Measurements from ENCODE around the gene CDC14A.

The CDC14A gene

DNA sequence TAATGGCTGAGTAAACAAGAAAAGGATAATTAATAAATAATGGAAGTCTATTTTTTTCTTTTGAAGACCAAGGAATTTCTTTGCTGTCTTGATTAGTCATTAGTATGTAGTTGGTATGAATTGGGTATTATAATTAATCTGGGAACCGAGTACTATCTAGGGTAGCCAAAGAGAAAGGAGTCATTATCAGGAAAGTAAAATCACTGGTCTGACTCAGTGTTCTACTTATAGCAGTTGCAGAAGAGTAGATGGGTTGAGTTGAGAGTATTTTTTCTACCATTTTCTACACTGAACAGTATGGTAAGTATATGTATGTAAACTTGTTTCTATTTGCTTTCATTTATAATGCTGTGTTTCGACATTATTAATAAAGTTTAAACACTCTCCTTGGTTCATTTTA lies 26.6 kb downstream of the CDC14A start:
- Histone ChIP-seq H3K27me3 (ENCODE audit: control insufficient read depth in 2 of 2, insufficient read depth in 2 of 2, low read length in 2 of 2) (no peaks in the 10 kb centered on the region), H3K9me3 (ENCODE audit: control insufficient read depth in 2 of 2, low read length in 2 of 2) (no peaks in the 10 kb centered on the region), H3K27ac (ENCODE audit: low read depth in 2 of 2, low read length in 2 of 2) (no peak overlapping the region), H3K9ac (ENCODE audit: low read depth in 1 of 2, low read length in 2 of 2) (no peak overlapping the region), H3K4me1 (ENCODE audit: control insufficient read depth in 2 of 2, insufficient read depth in 2 of 2, low read length in 2 of 2) (no peaks in the 10 kb centered on the region), H3K4me3 (ENCODE audit: low read length in 2 of 2) (no peak overlapping the region), H3K36me3 (ENCODE audit: control insufficient read depth in 2 of 2, insufficient read depth in 2 of 2, low read length in 2 of 2) (peaks cover 0 to 2% of the 10 kb centered on the region in 2 donors)

DNA sequence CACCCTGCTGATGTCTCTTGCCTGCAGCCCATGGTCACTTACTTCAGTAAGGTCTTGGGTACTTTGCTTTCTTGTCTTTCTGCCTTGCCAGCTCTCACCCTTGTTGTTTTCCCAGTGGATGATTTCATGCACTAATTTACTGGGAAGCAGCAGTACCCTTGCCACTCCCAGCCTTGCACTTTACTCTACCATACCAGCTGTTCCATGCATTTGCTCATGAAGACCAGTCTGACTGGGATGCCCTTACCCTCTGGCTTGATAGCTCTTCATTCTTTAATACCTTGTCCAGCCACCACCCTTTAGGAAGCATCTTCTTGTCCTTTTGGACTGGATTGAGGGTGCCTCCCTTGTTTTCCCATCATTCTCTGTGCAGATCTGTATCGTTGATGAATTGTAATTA lies 28.3 kb downstream of the CDC14A start:
- H3K4me1 ChIP-seq (ENCODE audit: control insufficient read depth in 2 of 2, insufficient read depth in 2 of 2, low read length in 2 of 2): no peaks in the 10 kb centered on the region

DNA sequence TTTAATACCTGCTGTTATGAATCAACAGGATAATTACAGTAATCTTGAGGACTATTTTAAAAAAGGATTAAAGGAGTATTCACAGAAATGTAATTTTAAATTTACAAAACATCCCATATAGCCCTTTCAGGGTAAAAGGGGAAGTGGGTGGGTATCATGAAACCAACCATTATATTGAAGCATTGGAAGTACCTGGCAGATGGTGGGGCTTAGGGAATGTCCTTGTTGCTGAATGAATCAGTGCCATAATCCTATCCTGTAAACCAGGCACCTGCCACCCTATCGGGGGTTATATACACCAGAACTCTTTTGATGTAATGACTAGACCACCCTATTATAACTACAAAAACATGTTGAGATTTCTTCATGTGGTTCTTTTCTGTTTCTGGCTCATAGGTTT lies 30.4 kb downstream of the CDC14A start:
- Histone ChIP-seq H3K27me3 (ENCODE audit: control insufficient read depth in 2 of 2, insufficient read depth in 2 of 2, low read length in 2 of 2) (no peaks in the 10 kb centered on the region), H3K9me3 (ENCODE audit: control insufficient read depth in 2 of 2, low read length in 2 of 2) (no peaks in the 10 kb centered on the region), H3K9ac (ENCODE audit: low read depth in 1 of 2, low read length in 2 of 2) (no peak overlapping the region), H3K4me3 (ENCODE audit: low read length in 2 of 2) (no peak overlapping the region), H3K36me3 (ENCODE audit: control insufficient read depth in 2 of 2, insufficient read depth in 2 of 2, low read length in 2 of 2) (peaks cover 0 to 2% of the 10 kb centered on the region in 2 donors), H3K4me1 (ENCODE audit: control insufficient read depth in 2 of 2, insufficient read depth in 2 of 2, low read length in 2 of 2) (no peaks in the 10 kb centered on the region), H3K27ac (ENCODE audit: low read depth in 2 of 2, low read length in 2 of 2) (no peak overlapping the region)

More for the DNA sequence above, 28.3 kb downstream of the CDC14A start:
- H3K36me3 ChIP-seq (ENCODE audit: control insufficient read depth in 2 of 2, insufficient read depth in 2 of 2, low read length in 2 of 2): peaks cover 0 to 2% of the 10 kb centered on the region in 2 donors
- no peaks in the 10 kb centered on the region for H3K9me3 ChIP-seq (ENCODE audit: control insufficient read depth in 2 of 2, low read length in 2 of 2)
- H3K9ac ChIP-seq (ENCODE audit: low read depth in 1 of 2, low read length in 2 of 2): no peak overlapping the region
- no peaks in the 10 kb centered on the region for H3K27me3 ChIP-seq (ENCODE audit: control insufficient read depth in 2 of 2, insufficient read depth in 2 of 2, low read length in 2 of 2)
- H3K4me3 ChIP-seq (ENCODE audit: low read length in 2 of 2): no peak overlapping the region
- no peak overlapping the region for H3K27ac ChIP-seq (ENCODE audit: low read depth in 2 of 2, low read length in 2 of 2)

DNA sequence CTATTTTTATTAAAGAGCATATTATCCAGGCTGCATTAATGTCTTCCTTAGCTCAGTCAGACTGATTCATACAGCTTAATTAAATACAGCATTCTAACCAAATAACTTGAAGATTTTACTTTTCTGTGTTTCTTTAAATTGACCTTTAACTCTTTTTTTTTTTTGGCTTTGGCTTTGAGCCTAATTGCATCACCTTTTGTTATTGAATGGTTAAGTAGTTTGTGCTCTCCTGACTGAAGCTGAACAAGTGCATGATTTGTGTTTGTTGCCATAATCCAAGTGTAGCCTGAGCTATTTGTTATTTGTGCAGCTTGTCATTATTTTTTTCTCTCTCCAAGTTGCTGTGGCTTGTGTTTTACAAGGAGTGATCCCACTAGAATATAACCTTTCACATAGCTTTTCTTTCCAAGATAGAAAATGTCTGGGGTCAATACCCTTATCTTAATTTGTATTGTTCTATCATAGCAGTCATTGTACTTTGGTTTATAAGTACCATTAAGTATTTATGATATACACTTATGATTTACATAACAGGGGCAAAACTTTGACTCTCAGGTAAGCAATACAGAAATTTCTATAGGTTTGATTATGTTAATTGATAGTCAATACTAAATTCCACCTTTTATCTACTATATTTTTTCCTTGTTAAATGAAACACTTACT lies 31.6 kb downstream of the CDC14A start:
- Histone ChIP-seq H3K9me3 (ENCODE audit: control insufficient read depth in 2 of 2, low read length in 2 of 2) (no peaks in the 10 kb centered on the region), H3K36me3 (ENCODE audit: control insufficient read depth in 2 of 2, insufficient read depth in 2 of 2, low read length in 2 of 2) (peaks cover 0 to 2% of the 10 kb centered on the region in 2 donors), H3K9ac (ENCODE audit: low read depth in 1 of 2, low read length in 2 of 2) (no peak overlapping the region), H3K27me3 (ENCODE audit: control insufficient read depth in 2 of 2, insufficient read depth in 2 of 2, low read length in 2 of 2) (no peaks in the 10 kb centered on the region), H3K4me3 (ENCODE audit: low read length in 2 of 2) (no peak overlapping the region), H3K27ac (ENCODE audit: low read depth in 2 of 2, low read length in 2 of 2) (no peak overlapping the region), H3K4me1 (ENCODE audit: control insufficient read depth in 2 of 2, insufficient read depth in 2 of 2, low read length in 2 of 2) (peaks cover 0 to 2% of the 10 kb centered on the region in 2 donors)

DNA sequence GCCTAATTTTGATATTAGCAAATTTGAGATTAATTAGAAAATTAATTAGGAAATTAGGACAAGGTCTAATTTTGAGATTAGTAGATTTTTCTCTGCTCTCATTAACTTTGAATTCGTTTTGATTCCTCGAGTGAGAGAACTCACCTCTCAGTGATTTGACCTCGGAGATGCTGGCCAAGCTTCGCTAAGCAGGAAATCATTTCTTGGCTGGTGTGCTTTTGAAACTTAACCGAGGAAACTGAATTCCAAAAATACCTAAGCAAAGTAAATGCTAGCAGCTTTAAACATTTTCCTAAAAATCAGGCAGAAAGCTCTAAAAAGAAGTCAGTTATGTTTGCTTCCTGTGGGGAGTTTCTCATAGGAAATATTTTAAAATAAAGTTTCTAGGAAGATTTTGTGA lies 34.9 kb downstream of the CDC14A start:
- no peak overlapping the region for H3K4me3 ChIP-seq (ENCODE audit: low read length in 2 of 2)
- H3K9ac ChIP-seq (ENCODE audit: low read depth in 1 of 2, low read length in 2 of 2): no peak overlapping the region
- H3K27ac ChIP-seq (ENCODE audit: low read depth in 2 of 2, low read length in 2 of 2): no peak overlapping the region
- H3K36me3 ChIP-seq (ENCODE audit: control insufficient read depth in 2 of 2, insufficient read depth in 2 of 2, low read length in 2 of 2): peaks cover 0 to 3% of the 10 kb centered on the region in 2 donors
- no peaks in the 10 kb centered on the region for H3K9me3 ChIP-seq (ENCODE audit: control insufficient read depth in 2 of 2, low read length in 2 of 2)
- H3K27me3 ChIP-seq (ENCODE audit: control insufficient read depth in 2 of 2, insufficient read depth in 2 of 2, low read length in 2 of 2): no peaks in the 10 kb centered on the region
- H3K4me1 ChIP-seq (ENCODE audit: control insufficient read depth in 2 of 2, insufficient read depth in 2 of 2, low read length in 2 of 2): peaks cover 0 to 2% of the 10 kb centered on the region in 2 donors

DNA sequence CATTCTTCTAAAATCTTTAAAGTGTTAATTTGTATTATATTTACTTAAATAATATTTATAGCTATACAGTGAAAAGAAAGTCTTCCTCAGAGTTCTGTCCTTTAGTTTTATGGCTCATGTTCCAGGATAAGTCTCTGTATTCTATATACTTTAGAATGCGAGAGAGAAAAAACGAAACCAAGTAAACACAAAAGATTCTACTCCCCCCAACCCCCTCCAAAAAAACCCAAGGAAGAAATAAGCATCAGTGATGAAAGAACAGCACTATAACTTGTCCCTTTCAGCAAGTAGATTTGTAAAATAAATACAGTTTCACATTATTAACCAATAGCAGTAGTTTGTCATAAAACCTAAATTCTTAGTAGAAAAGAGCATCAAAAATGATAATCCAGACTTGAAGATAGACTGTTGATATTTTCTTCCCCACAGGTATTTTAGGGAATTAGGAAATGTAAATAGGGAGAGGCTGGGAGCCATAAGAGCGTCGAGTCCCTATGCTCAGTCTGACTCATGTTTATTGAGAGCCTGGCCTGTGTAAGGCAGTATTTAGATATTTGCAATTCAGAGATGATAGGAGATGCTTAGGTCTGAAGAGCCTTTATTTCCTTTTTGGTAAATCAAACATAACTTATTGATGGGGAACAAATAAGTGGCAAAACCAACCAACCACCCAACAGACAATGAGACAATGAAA lies 35.5 kb downstream of the CDC14A start:
- H3K36me3 ChIP-seq (ENCODE audit: control insufficient read depth in 2 of 2, insufficient read depth in 2 of 2, low read length in 2 of 2): peaks cover 0 to 3% of the 10 kb centered on the region in 2 donors
- peaks cover 0 to 2% of the 10 kb centered on the region in 2 donors for H3K4me1 ChIP-seq (ENCODE audit: control insufficient read depth in 2 of 2, insufficient read depth in 2 of 2, low read length in 2 of 2)
- no peaks in the 10 kb centered on the region for H3K27me3 ChIP-seq (ENCODE audit: control insufficient read depth in 2 of 2, insufficient read depth in 2 of 2, low read length in 2 of 2)
- H3K9me3 ChIP-seq (ENCODE audit: control insufficient read depth in 2 of 2, low read length in 2 of 2): no peaks in the 10 kb centered on the region
- H3K27ac ChIP-seq (ENCODE audit: low read depth in 2 of 2, low read length in 2 of 2): no peak overlapping the region
- H3K4me3 ChIP-seq (ENCODE audit: low read length in 2 of 2): no peak overlapping the region
- H3K9ac ChIP-seq (ENCODE audit: low read depth in 1 of 2, low read length in 2 of 2): no peak overlapping the region

DNA sequence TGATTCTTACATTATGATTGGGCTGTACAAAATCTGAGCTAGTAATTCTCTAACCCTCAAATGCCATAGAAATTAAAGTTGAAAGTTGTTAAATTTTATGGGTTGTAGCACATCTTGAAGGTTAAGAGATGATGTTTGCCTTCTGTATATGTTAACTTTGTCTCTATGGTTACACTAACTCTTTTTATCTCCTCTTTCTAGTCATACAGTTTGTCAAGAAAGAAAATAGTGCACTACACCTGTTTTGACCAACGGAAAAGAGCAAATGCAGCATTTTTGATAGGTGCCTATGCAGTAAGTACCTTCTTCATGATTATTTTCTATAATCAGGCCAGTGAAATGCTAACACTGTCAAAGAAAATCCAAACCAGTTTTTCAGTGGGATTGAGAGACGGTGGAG lies 38.2 kb downstream of the CDC14A start:
- Histone ChIP-seq H3K4me3 (ENCODE audit: low read length in 2 of 2) (no peak overlapping the region), H3K9me3 (ENCODE audit: control insufficient read depth in 2 of 2, low read length in 2 of 2) (no peaks in the 10 kb centered on the region)

DNA sequence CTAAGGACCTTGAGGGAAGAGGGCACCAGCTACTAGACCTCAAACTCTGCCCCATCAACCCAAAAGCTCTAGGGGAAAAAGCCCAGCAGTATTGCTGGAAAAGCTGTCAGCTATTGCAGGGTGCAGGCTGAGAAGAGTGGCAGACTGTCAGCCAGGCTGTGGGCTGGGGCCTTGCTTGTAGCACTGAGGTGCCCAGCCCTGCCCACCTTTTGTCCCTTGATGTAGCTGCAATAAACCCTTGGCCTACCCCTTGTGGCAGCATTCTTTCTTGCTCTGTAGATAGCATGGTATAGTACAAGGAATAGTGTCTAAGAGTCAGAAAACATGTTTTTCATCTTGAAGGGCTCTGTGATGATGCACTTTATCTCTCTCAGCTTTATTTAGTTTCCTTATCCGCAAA lies 39.4 kb downstream of the CDC14A start:
- peaks cover 0 to 2% of the 10 kb centered on the region in 2 donors for H3K4me1 ChIP-seq (ENCODE audit: control insufficient read depth in 2 of 2, insufficient read depth in 2 of 2, low read length in 2 of 2)
- no peaks in the 10 kb centered on the region for H3K9me3 ChIP-seq (ENCODE audit: control insufficient read depth in 2 of 2, low read length in 2 of 2)
- no peaks in the 10 kb centered on the region for H3K27me3 ChIP-seq (ENCODE audit: control insufficient read depth in 2 of 2, insufficient read depth in 2 of 2, low read length in 2 of 2)
- H3K4me3 ChIP-seq (ENCODE audit: low read length in 2 of 2): no peak overlapping the region
- H3K27ac ChIP-seq (ENCODE audit: low read depth in 2 of 2, low read length in 2 of 2): no peak overlapping the region
- no peak overlapping the region for H3K9ac ChIP-seq (ENCODE audit: low read depth in 1 of 2, low read length in 2 of 2)
- H3K36me3 ChIP-seq (ENCODE audit: control insufficient read depth in 2 of 2, insufficient read depth in 2 of 2, low read length in 2 of 2): peaks cover 0 to 3% of the 10 kb centered on the region in 2 donors

More for the DNA sequence above, 38.2 kb downstream of the CDC14A start:
- no peak overlapping the region for H3K27ac ChIP-seq (ENCODE audit: low read depth in 2 of 2, low read length in 2 of 2)
- H3K27me3 ChIP-seq (ENCODE audit: control insufficient read depth in 2 of 2, insufficient read depth in 2 of 2, low read length in 2 of 2): no peaks in the 10 kb centered on the region
- no peak overlapping the region for H3K9ac ChIP-seq (ENCODE audit: low read depth in 1 of 2, low read length in 2 of 2)
- H3K36me3 ChIP-seq (ENCODE audit: control insufficient read depth in 2 of 2, insufficient read depth in 2 of 2, low read length in 2 of 2): peaks cover 0 to 3% of the 10 kb centered on the region in 2 donors
- peaks cover 0 to 2% of the 10 kb centered on the region in 2 donors for H3K4me1 ChIP-seq (ENCODE audit: control insufficient read depth in 2 of 2, insufficient read depth in 2 of 2, low read length in 2 of 2)

DNA sequence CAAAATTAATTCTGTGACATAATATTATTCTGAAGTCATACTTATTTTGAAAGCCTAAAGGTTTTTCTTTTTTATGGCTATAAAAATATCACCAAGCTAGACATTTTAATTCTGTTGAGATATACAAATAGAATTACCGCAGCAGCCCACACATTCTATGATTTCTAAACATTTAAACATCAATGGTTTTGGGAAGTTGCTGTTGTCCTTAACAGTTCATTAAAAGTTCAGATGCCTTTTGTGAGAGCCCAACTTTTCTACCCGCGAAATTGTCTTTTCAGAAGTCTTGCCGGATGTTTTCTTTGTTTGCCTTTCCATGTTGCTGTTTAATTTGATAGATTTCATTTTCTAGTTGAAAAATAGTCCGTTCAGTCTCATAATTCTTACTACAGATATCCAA lies 40.5 kb downstream of the CDC14A start:
- Histone ChIP-seq H3K9ac (ENCODE audit: low read depth in 1 of 2, low read length in 2 of 2) (no peak overlapping the region), H3K36me3 (ENCODE audit: control insufficient read depth in 2 of 2, insufficient read depth in 2 of 2, low read length in 2 of 2) (peaks cover 0 to 3% of the 10 kb centered on the region in 2 donors), H3K27ac (ENCODE audit: low read depth in 2 of 2, low read length in 2 of 2) (no peak overlapping the region), H3K4me3 (ENCODE audit: low read length in 2 of 2) (no peak overlapping the region), H3K27me3 (ENCODE audit: control insufficient read depth in 2 of 2, insufficient read depth in 2 of 2, low read length in 2 of 2) (no peaks in the 10 kb centered on the region), H3K4me1 (ENCODE audit: control insufficient read depth in 2 of 2, insufficient read depth in 2 of 2, low read length in 2 of 2) (peaks cover 0 to 2% of the 10 kb centered on the region in 2 donors), H3K9me3 (ENCODE audit: control insufficient read depth in 2 of 2, low read length in 2 of 2) (no peaks in the 10 kb centered on the region)

DNA sequence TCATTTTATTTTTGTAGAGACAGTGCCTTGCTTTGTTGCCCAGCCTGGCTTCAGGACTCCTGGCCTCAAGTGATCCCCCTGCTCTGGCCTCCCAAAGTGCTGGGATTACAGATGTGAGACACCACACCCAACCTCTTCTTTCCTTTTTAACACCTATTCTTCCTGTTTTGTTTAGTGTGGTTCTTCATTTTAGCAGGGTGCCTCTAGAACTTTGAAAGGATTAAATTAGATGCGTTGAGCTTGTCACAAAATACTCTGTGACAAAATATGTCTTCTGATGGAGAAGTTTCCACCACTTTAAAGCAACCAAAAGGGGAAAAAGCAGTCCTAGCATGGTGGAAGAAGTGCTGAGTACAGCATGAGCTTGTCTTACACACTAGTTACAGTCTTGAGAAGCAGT lies 42.0 kb downstream of the CDC14A start:
- Histone ChIP-seq H3K4me1 (ENCODE audit: control insufficient read depth in 2 of 2, insufficient read depth in 2 of 2, low read length in 2 of 2) (no peaks in the 10 kb centered on the region), H3K36me3 (ENCODE audit: control insufficient read depth in 2 of 2, insufficient read depth in 2 of 2, low read length in 2 of 2) (peaks cover 0 to 3% of the 10 kb centered on the region in 2 donors), H3K27me3 (ENCODE audit: control insufficient read depth in 2 of 2, insufficient read depth in 2 of 2, low read length in 2 of 2) (no peaks in the 10 kb centered on the region), H3K27ac (ENCODE audit: low read depth in 2 of 2, low read length in 2 of 2) (no peak overlapping the region), H3K9ac (ENCODE audit: low read depth in 1 of 2, low read length in 2 of 2) (no peak overlapping the region), H3K9me3 (ENCODE audit: control insufficient read depth in 2 of 2, low read length in 2 of 2) (no peaks in the 10 kb centered on the region), H3K4me3 (ENCODE audit: low read length in 2 of 2) (no peak overlapping the region)

Measured in mucosa of rectum (tissue), 2 donors.